Measurements from ENCODE around the gene TM4SF18.

GRCh38 chr3:149296972-149297371, 36.5 kb downstream of the TM4SF18 start:
- TF ChIP-seq CTCF (IDR thresholded peaks at IDR 0.05 in 4 of 5, conservative IDR thresholded peaks at IDR 0.05 in 1 of 5) (no peak), POLR2A (IDR thresholded peaks at IDR 0.05) (no peak)

All from gastrocnemius medialis (tissue), 4 donors.